ENCODE measurements around the gene GBF1.

- TF ChIP-seq POLR2A (IDR thresholded peaks at IDR 0.05) (no peak), CTCF (IDR thresholded peaks at IDR 0.05 in 8 of 11, conservative IDR thresholded peaks at IDR 0.05 in 3 of 11) (no peak), POLR2AphosphoS5 (IDR thresholded peaks at IDR 0.05) (no peak)
Measured at GRCh38 chr10:102268375-102268888, 23.1 kb downstream of the GBF1 start.

All from spleen (tissue), 7 donors.